LNCAP (cell line): ENCODE data around the gene LTBP3.

Source experiments
- TF ChIP-seq, protein P1 (sequence below): fragments of 450-650 bp; IDR thresholded peaks from 2 replicates; pipeline ENCODE4 v1.5.1; 2017; ENCODE audit warnings: mild to moderate bottlenecking

The LTBP3 gene

DNA sequence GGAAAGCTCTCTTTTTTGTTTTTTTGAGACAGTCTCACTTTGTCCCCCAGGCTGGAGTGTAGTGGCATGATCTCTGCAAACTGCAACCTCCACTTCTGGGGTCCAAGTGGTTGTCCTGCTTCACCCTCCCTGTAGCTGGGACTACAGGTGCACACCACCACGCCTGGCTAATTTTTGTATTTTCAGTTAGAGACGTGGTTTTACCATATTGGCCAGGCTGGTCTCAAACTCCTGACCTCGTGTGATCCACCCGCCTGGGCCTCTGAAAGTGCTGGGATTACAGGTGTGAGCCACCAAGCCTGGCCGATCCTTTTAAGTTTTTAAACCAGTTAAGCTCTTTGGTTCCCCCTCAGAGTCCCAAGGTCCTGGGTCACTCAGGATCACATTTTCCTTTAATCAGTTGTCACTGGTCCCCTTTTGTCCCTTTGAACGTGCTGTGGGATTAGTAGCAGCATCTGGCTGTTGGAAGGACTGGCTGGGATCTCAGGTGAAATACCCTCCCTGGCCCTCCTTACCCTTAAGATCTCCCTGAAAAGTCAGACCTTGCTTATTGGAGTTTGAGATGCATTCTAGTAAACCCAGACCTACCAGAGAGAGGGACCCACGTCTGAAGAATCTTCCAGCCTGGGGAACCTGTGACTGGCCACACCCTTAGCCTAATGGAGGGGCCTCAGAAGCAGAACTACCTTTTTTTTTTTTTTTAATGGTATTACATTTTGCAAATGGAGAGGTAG, 51.2 kb downstream of the LTBP3 start:
- TF ChIP-seq, protein P1, sequence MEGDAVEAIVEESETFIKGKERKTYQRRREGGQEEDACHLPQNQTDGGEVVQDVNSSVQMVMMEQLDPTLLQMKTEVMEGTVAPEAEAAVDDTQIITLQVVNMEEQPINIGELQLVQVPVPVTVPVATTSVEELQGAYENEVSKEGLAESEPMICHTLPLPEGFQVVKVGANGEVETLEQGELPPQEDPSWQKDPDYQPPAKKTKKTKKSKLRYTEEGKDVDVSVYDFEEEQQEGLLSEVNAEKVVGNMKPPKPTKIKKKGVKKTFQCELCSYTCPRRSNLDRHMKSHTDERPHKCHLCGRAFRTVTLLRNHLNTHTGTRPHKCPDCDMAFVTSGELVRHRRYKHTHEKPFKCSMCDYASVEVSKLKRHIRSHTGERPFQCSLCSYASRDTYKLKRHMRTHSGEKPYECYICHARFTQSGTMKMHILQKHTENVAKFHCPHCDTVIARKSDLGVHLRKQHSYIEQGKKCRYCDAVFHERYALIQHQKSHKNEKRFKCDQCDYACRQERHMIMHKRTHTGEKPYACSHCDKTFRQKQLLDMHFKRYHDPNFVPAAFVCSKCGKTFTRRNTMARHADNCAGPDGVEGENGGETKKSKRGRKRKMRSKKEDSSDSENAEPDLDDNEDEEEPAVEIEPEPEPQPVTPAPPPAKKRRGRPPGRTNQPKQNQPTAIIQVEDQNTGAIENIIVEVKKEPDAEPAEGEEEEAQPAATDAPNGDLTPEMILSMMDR, result no peak

DNA sequence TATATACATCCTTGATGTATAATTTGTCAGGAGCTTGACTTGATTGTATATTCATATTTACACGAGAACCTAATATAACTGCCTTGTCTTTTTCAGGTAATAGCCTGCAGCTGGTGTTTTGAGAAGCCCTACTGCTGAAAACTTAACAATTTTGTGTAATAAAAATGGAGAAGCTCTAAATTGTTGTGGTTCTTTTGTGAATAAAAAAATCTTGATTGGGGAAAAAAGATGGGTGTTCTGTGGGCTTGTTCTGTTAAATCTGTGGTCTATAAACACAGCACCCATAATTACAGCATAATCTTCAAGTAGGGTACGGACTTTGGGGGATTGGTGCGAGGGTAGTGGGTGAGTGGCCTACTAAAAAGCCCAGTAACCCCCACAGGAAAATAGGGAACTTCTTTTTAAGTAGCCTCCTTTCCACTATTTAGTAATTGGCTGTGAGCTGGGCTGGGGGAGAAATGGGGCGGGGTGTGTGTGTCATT, 51.8 kb downstream of the LTBP3 start:
- TF ChIP-seq, protein P1, result no peak

DNA sequence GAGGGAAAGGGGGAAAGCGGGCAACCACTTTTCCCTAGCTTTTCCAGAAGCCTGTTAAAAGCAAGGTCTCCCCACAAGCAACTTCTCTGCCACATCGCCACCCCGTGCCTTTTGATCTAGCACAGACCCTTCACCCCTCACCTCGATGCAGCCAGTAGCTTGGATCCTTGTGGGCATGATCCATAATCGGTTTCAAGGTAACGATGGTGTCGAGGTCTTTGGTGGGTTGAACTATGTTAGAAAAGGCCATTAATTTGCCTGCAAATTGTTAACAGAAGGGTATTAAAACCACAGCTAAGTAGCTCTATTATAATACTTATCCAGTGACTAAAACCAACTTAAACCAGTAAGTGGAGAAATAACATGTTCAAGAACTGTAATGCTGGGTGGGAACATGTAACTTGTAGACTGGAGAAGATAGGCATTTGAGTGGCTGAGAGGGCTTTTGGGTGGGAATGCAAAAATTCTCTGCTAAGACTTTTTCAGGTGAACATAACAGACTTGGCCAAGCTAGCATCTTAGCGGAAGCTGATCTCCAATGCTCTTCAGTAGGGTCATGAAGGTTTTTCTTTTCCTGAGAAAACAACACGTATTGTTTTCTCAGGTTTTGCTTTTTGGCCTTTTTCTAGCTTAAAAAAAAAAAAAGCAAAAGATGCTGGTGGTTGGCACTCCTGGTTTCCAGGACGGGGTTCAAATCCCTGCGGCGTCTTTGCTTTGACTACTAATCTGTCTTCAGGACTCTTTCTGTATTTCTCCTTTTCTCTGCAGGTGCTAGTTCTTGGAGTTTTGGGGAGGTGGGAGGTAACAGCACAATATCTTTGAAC, 52.5 kb downstream of the LTBP3 start:
- TF ChIP-seq, protein P1, result no peak

DNA sequence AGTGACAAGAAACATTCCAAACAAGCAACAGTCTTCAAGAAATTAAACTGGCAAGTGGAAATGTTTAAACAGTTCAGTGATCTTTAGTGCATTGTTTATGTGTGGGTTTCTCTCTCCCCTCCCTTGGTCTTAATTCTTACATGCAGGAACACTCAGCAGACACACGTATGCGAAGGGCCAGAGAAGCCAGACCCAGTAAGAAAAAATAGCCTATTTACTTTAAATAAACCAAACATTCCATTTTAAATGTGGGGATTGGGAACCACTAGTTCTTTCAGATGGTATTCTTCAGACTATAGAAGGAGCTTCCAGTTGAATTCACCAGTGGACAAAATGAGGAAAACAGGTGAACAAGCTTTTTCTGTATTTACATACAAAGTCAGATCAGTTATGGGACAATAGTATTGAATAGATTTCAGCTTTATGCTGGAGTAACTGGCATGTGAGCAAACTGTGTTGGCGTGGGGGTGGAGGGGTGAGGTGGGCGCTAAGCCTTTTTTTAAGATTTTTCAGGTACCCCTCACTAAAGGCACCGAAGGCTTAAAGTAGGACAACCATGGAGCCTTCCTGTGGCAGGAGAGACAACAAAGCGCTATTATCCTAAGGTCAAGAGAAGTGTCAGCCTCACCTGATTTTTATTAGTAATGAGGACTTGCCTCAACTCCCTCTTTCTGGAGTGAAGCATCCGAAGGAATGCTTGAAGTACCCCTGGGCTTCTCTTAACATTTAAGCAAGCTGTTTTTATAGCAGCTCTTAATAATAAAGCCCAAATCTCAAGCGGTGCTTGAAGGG, 53.3 kb downstream of the LTBP3 start:
- TF ChIP-seq, protein P1, result no peak

DNA sequence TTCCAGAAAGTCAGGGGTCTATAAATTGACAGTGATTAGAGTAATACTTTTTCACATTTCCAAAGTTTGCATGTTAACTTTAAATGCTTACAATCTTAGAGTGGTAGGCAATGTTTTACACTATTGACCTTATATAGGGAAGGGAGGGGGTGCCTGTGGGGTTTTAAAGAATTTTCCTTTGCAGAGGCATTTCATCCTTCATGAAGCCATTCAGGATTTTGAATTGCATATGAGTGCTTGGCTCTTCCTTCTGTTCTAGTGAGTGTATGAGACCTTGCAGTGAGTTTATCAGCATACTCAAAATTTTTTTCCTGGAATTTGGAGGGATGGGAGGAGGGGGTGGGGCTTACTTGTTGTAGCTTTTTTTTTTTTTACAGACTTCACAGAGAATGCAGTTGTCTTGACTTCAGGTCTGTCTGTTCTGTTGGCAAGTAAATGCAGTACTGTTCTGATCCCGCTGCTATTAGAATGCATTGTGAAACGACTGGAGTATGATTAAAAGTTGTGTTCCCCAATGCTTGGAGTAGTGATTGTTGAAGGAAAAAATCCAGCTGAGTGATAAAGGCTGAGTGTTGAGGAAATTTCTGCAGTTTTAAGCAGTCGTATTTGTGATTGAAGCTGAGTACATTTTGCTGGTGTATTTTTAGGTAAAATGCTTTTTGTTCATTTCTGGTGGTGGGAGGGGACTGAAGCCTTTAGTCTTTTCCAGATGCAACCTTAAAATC, 54.0 kb downstream of the LTBP3 start:
- TF ChIP-seq, protein P1, result no peak

DNA sequence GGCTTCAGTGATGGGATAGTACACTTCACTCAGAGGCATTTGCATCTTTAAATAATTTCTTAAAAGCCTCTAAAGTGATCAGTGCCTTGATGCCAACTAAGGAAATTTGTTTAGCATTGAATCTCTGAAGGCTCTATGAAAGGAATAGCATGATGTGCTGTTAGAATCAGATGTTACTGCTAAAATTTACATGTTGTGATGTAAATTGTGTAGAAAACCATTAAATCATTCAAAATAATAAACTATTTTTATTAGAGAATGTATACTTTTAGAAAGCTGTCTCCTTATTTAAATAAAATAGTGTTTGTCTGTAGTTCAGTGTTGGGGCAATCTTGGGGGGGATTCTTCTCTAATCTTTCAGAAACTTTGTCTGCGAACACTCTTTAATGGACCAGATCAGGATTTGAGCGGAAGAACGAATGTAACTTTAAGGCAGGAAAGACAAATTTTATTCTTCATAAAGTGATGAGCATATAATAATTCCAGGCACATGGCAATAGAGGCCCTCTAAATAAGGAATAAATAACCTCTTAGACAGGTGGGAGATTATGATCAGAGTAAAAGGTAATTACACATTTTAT, 54.7 kb downstream of the LTBP3 start:
- TF ChIP-seq, protein P1, result no peak
